HCT116 (cell line): ENCODE data around the gene MEIKIN. TPM values are rescaled to one million over a fixed set of nuclear protein-coding genes. Genes with fewer than 3 reads are reported as not detected.

Source experiments
- ATAC-seq: fragments of 200-7000 bp; cut with Tn5 transposase; 2 replicates; pipeline ENCODE4 v1.9.1; 2020; ENCODE audit warnings: mild to moderate bottlenecking, moderate library complexity
- BruUV-seq: library from RNA; stranded (reverse); fragments of 400-500 nt; replicated peaks from 2 replicates; lab custom pipeline; 2021; lab: Mats Ljungman, UMichigan
- CTCF ChIA-PET: fragments of 300-600 bp; sonication (Branson Sonifier 250); formaldehyde crosslinking; loops from one replicate; lab custom pipeline; 2021; ENCODE audit warnings: antibody characterized with exemption; lab: Charles Lee
- POLR2A ChIA-PET: fragments of 300-600, 350-600 bp; sonication (Branson Sonifier 250); formaldehyde crosslinking; loops from one replicate; lab custom pipeline; 2021; ENCODE audit warnings: antibody characterized with exemption; lab: Charles Lee
- RAD21 ChIA-PET, 2 experiments: fragments of 300-600 bp; sonication (Branson Sonifier 250); formaldehyde crosslinking; loops; one replicate each; lab custom pipeline; 2023; ENCODE audit warnings: low total read pairs in 2 of 2; ENCODE audit not compliant: uncharacterized antibody in 2 of 2, unreplicated experiment in 2 of 2, low non-redundant PET in 1 of 2; lab: Charles Lee
- DNase-seq: peaks from one replicate; pipeline ENCODE4 v3.0.0-alpha.2; 2010; ENCODE audit warnings: low read depth, low spot score
- H2AFZ ChIP-seq: fragments of 200-600 bp; shearing (Covaris generic), sonication (generic); 2 replicates; pipeline ENCODE4 v1.6.1; 2017; ENCODE audit warnings: low read depth, mixed run types, mixed read lengths, antibody characterized with exemption, low read length; ENCODE audit not compliant: poor library complexity, severe bottlenecking
- H3K27ac ChIP-seq: 2 replicates; pipeline ENCODE4 v1.5.1; 2012; ENCODE audit warnings: low read depth, low read length
- H3K27me3 ChIP-seq: fragments of 200-600 bp; sonication (generic); 2 replicates; pipeline ENCODE4 v1.6.1; 2016; ENCODE audit warnings: mixed run types, low read length, mixed read lengths; ENCODE audit not compliant: insufficient read depth
- H3K36me3 ChIP-seq, 2 experiments: fragments of 200-500 bp in 1 of 2; fragments of 200-600 bp in 1 of 2; sonication (Bioruptor generic) in 1 of 2; sonication (generic) in 1 of 2; 2 replicates each; pipeline versions ENCODE4 v1.5.1 to v1.6.1; 2014 to 2016; ENCODE audit warnings: low read length in 2 of 2, inconsistent platforms in 1 of 2, mixed read lengths in 1 of 2, mixed run types in 1 of 2; ENCODE audit not compliant: insufficient read depth in 2 of 2, control insufficient read depth in 1 of 2
- H3K4me1 ChIP-seq, 2 experiments: fragments of 200-600 bp in 1 of 2; sonication (generic) in 1 of 2; 2 replicates each; pipeline versions ENCODE4 v1.5.1 to v1.6.1; 2012 to 2017; ENCODE audit warnings: low read length in 2 of 2, inconsistent platforms in 1 of 2, mild to moderate bottlenecking in 1 of 2, mixed read lengths in 1 of 2, mixed run types in 1 of 2, moderate library complexity in 1 of 2; ENCODE audit not compliant: insufficient read depth in 2 of 2, control insufficient read depth in 1 of 2
- H3K4me2 ChIP-seq: fragments of 200-600 bp; sonication (generic); 2 replicates; pipeline ENCODE4 v1.6.1; 2017; ENCODE audit warnings: mixed run types, low read length, mixed read lengths
- H3K4me3 ChIP-seq, 2 experiments: fragments of 200-600 bp in 1 of 2; sonication (generic) in 1 of 2; replicated peaks in 1 of 2; 2 replicates each; pipeline ENCODE4 v1.5.1; 2011 to 2016; ENCODE audit warnings: low read length in 2 of 2, control low read depth in 1 of 2, low read depth in 1 of 2, mild to moderate bottlenecking in 1 of 2, mixed read lengths in 1 of 2, mixed run types in 1 of 2
- H3K79me2 ChIP-seq: fragments of 200-600 bp; sonication (generic); 2 replicates; pipeline ENCODE4 v1.6.1; 2017; ENCODE audit warnings: mild to moderate bottlenecking, mixed run types, low read length, moderate library complexity, mixed read lengths; ENCODE audit not compliant: insufficient read depth
- H3K9ac ChIP-seq: fragments of 200-600 bp; sonication (generic); 2 replicates; pipeline ENCODE4 v1.6.1; 2016; ENCODE audit warnings: low read length, mixed read lengths
- H3K9me2 ChIP-seq: fragments of 200-600 bp; sonication (generic), shearing (Covaris generic); 2 replicates; pipeline ENCODE4 v1.6.1; 2017; ENCODE audit warnings: mixed run types, mild to moderate bottlenecking, moderate library complexity; ENCODE audit not compliant: insufficient read depth
- H3K9me3 ChIP-seq, 2 experiments: fragments of 200-500 bp in 1 of 2; fragments of 200-600 bp in 1 of 2; sonication (Bioruptor generic) in 1 of 2; sonication (generic) in 1 of 2; 2 replicates each; pipeline ENCODE4 v1.6.1; 2014 to 2017; ENCODE audit warnings: low read length in 2 of 2, mixed read lengths in 2 of 2, inconsistent platforms in 1 of 2, low read depth in 1 of 2, mild to moderate bottlenecking in 1 of 2, mixed run types in 1 of 2, moderate library complexity in 1 of 2; ENCODE audit not compliant: control insufficient read depth in 1 of 2, insufficient read depth in 1 of 2
- H4K20me1 ChIP-seq: fragments of 200-600 bp; sonication (generic), shearing (Covaris generic); 2 replicates; pipeline ENCODE4 v1.6.1; 2017; ENCODE audit warnings: mixed run types, mild to moderate bottlenecking, moderate library complexity; ENCODE audit not compliant: insufficient read depth
- CEBPB ChIP-seq: IDR thresholded peaks from 2 replicates; pipeline ENCODE4 v1.6.1; 2012; ENCODE audit warnings: low read depth
- ELF1 ChIP-seq: IDR thresholded peaks from 2 replicates; pipeline ENCODE4 v1.6.1; 2012; ENCODE audit warnings: low read depth, borderline replicate concordance
- EZH2 ChIP-seq: fragments of 200-600 bp; sonication (generic); IDR thresholded peaks from 2 replicates; pipeline ENCODE4 v1.6.1; 2017; ENCODE audit warnings: antibody characterized with exemption, mixed run types
- JUND ChIP-seq: IDR thresholded peaks from 2 replicates; pipeline ENCODE4 v1.6.1; 2012
- POLR2A ChIP-seq: IDR thresholded peaks from 2 replicates; pipeline ENCODE4 v1.7.0; 2011; ENCODE audit warnings: borderline replicate concordance; ENCODE audit not compliant: insufficient read depth, insufficient read length; ENCODE audit errors: extremely low read depth
- SRF ChIP-seq: IDR thresholded peaks from 2 replicates; pipeline ENCODE4 v1.6.1; 2012; ENCODE audit warnings: low read depth
- TCF7L2 ChIP-seq: IDR thresholded peaks from 2 replicates; pipeline ENCODE4 v1.7.0; 2011; ENCODE audit warnings: borderline replicate concordance, inconsistent platforms; ENCODE audit not compliant: insufficient read depth, insufficient read length; ENCODE audit errors: extremely low read depth
- YY1 ChIP-seq: IDR thresholded peaks from 2 replicates; pipeline ENCODE4 v1.6.1; 2011; ENCODE audit warnings: low read length, low read depth, moderate library complexity, mild to moderate bottlenecking; ENCODE audit not compliant: insufficient replicate concordance; ENCODE audit errors: extremely low read depth
- ZBTB33 ChIP-seq: IDR thresholded peaks from 2 replicates; pipeline ENCODE4 v1.6.1; 2011; ENCODE audit warnings: mild to moderate bottlenecking, low read length, moderate library complexity; ENCODE audit not compliant: insufficient replicate concordance; ENCODE audit errors: extremely low read depth
- ZFX ChIP-seq: fragments of 450-650 bp; IDR thresholded peaks from 2 replicates; pipeline ENCODE4 v1.6.1; 2017
- ZNF274 ChIP-seq: fragments of 200-500 bp; sonication (Bioruptor generic); IDR thresholded peaks from 2 replicates; pipeline ENCODE4 v1.6.1; 2014; ENCODE audit warnings: mild to moderate bottlenecking, low read depth, low read length, inconsistent platforms
- intact Hi-C: fragments of 100-400 bp; cut with micrococcal nuclease; formaldehyde crosslinking; loops from 2 replicates; pipeline ENCODE4 v1.10.0; 2022
- total RNA-seq: library from RNA; stranded (reverse); gene quantifications from one replicate; pipeline ENCODE4 v1.2.1, GENCODE V29; 2021; ENCODE audit not compliant: unreplicated experiment

MEIKIN gene
- total RNA-seq, 1 experiment from 2014 or later: not detected

GRCh38 chr5:131916481-131916880 is 29.0 kb downstream of the MEIKIN start:
- Histone ChIP-seq H3K36me3 (no peaks in the 10 kb centered on the region), H3K79me2 (no peaks in the 10 kb centered on the region), H3K4me3 (no peak overlapping the region), H3K27ac (no peak overlapping the region), H3K9ac (no peak overlapping the region), H3K4me1 (no peaks in the 10 kb centered on the region), H3K4me2 (no peak overlapping the region), H4K20me1 (no peaks in the 10 kb centered on the region), H3K9me2 (no peaks in the 10 kb centered on the region; the same call in 1 of the 2 replicates), H3K27me3 (no peaks in the 10 kb centered on the region), H2AFZ (no peak overlapping the region), H3K9me3 (no peaks in the 10 kb centered on the region)
- RAD21 ChIA-PET: no interaction called here
- TF ChIP-seq ZNF274 (no peak), EZH2 (no peak), ELF1 (no peak), TCF7L2 (no peak), ZBTB33 (no peak), POLR2A (no peak), CEBPB (no peak), SRF (no peak), ZFX (no peak), JUND (no peak), YY1 (no peak)
- CTCF ChIA-PET: no interaction called here
- POLR2A ChIA-PET: no interaction called here
- no TSS peak for BruUV-seq
- DNase-seq: no peak
- intact Hi-C loops: no loop called here
- ATAC-seq: no peak
